Stimulated activated CD8-positive, alpha-beta memory T cell treated with anti-CD3 and anti-CD28 coated beads, Interleukin-2, amount 100 ng/mL, for 1 hour (primary cell): ENCODE results near the gene FATE1.

Experiments
- DNase-seq, 2 donors: peaks; one replicate each; pipeline ENCODE4 v3.0.0-alpha.2; 2020; ENCODE audit warnings: low read depth in 2 of 2

Gene FATE1

DNA sequence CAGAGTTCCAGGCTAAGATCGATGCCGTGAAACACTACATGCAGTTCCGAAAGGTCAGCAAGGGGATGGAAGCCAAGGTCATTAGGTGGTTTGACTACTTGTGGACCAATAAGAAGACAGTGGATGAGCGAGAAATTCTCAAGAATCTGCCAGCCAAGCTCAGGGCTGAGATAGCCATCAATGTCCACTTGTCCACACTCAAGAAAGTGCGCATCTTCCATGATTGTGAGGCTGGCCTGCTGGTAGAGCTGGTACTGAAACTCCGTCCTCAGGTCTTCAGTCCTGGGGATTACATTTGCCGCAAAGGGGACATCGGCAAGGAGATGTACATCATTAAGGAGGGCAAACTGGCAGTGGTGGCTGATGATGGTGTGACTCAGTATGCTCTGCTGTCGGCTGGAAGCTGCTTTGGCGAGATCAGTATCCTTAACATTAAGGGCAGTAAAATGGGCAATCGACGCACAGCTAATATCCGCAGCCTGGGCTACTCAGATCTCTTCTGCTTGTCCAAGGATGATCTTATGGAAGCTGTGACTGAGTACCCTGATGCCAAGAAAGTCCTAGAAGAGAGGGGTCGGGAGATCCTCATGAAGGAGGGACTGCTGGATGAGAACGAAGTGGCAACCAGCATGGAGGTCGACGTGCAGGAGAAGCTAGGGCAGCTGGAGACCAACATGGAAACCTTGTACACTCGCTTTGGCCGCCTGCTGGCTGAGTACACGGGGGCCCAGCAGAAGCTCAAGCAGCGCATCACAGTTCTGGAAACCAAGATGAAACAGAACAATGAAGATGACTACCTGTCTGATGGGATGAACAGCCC lies 28.0 kb downstream of the FATE1 start:
- DNase-seq = no peak

DNA sequence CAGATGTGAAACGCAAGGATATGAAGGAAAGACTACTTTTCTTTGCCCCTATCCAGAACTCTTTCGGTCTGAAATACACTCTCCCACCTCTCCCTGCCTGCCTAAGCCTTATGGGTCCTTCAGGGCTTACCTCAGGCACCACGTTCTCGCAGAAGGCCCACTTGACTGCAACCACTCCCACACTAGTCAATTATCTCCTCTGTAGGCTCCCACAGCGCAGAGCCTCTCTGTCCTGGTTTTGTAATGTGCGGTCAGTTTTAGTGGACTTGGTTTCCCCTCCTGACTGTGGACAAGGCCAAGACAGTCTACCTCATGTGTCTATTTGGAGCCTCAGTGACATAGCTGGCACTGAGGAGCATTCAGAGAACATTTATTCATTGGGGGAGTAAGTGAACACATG lies 29.8 kb downstream of the FATE1 start:
- DNase-seq = no peak

DNA sequence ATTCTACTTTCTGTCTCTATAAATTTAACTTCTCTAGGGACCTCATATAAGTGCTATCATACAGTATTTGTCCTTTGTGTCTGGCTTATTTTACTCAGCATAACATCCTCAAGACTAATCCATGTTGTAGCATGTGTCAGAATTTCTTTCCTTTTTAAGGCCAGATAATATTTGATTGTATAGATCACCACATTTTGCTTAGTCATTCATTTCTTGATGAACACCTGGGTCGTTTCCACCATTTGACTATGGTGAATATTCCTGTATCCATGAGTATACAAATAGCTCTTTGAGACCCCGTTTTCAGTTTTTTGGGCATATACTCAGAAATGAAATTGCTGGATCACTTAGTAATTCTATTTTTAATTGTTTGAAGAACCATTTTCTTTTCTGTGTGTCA lies 30.7 kb downstream of the FATE1 start:
- DNase-seq = no peak

DNA sequence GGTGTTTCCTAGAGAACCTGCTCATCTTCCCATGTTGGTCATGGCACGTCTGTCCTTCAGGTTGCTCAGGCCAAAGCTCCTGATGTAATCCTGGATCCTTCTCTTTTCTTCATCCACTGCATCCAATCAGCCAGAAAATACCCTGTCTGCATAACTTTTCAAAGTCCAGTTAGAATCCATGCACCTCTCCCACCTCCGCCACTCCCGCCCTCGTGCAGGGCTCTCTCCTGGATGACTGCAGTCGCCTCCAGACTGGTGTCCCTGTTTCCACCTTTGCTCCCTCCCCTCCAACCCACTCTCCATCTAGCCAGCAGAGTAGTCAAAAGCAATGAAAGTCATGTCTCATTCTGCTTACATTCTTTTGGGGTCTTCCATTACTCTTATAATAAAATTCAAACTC lies 34.7 kb downstream of the FATE1 start:
- no peak for DNase-seq

DNA sequence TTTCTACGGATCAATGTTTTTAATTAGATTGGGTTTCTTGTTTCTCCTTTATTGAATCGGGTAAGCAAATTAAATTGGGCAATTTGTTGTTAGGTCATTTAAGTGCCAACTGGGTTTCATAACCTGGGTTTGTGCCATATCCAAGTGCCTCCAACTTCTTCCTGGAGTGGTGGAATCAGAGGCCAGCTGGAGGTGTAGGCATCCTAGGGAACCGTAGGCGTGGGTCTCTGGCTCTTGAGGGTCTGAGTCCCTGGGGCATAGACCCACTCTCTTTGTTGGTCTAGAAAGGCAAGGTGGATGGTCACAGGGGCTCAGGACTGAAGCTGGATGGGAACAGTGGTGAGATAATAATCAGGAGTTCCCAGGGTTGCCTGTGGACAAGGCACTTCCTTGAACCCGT lies 37.0 kb downstream of the FATE1 start:
- no peak for DNase-seq

DNA sequence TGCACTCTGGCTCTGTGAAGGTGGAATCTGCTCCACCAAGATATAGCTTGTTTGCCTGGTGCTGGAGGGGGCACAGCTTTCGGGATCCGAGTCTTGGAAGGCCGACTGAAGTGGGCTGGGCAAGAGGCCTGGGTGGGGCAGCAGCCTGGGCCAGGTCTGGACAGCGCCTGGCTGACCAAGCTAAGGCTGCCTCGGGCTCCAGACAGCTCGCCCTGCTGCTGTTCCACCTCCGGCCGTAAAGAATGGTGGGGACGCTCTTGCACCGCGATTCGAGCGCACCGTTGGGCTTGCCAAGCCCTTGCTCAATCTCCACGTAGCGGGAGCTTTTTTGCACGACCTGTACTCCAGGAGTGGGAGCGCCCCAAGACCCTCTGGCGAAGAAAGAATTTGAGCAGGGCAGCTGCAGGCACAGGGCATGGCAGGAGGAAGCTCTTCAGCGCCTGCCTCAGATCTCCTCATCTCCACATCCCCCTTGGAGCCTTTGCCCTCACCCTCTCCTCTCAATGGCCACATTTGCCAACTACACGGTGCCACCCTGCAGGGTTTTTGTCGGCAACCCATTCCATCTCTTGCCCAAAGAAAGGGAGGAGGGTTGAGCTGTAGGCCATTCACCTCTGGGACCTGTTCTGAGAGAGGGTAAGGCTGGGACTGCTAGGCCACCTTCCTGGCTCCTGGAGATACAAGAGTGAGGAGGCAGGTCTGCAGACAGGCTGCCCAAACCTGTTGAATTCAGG lies 37.6 kb downstream of the FATE1 start:
- DNase-seq = no peak

DNA sequence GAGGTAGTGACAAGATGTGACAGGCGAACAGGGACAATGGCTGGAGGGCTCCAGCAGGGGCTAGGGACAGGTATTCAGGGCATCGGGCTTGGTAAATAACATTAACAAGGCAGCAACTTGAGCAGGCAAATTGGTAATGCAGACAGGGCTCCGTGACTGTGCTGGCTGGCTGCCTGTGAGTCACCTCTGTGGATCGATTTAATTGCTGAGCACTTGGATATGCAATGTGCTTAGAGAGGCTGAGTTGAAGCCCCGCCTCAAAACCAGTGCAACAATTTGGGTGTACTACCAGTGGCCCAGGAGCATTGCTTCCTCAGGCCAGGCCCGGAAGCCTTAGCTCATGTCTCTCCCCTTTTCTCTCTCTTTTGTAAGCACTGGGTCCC lies 38.2 kb downstream of the FATE1 start:
- no peak for DNase-seq

DNA sequence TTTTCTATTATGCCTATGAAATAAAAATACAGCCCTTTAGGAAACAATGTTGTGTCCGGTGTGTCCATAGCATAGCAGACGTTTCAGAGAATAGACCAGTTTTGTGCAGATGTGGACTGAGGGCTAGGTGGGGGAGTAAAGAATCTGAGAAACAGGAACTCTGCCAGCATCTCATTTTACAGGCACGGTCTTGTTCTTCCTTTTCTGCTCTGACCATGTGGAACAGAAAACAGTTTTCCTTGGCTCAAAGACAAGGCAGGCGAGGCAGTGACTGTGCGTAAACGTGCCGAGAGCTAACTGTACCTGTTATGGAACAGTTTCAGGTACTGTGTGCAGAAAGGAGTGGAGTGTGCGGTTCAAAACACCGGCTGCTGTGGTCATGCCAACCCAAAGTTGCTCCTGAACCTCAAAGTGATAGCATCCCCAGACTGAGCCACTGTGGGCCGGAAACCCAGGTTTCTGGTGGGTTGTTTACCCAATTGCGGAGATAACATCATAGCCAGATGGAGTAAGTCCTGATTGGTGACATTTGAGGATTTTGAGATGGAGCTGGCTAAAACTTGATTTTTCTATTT lies 38.9 kb downstream of the FATE1 start:
- DNase-seq = no peak

DNA sequence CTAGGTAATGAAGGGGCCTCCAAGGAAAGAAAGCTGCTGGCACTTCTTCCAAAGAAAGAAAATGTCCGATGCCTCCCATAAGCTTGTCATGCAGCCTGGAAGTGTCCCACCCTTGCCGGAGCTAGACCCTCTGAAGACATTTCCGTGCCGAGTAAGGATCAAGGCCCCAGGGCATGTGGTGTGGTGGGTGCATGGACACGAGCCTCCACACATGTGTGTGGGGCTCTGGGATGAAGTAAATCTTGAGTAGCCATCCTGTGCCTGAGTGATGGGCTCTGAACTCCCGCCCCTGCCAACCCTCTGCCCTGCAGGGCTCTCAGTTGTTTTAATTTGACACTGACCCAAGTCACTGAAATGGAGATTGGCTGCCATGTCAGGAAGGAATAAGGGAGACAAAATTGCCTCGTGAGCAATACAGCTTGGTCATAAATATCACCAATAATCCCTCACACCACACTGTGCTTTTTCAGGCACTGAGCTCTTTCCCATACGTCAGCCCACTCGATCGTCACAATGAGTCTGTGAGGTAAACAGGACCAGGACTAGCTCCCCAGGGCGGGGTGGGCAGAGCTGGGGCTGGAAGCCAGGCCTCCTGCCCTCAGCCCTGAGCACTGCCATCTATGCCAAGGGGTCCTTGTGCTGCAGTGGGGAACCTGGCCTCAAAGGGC lies 43.3 kb downstream of the FATE1 start:
- DNase-seq = no peak

DNA sequence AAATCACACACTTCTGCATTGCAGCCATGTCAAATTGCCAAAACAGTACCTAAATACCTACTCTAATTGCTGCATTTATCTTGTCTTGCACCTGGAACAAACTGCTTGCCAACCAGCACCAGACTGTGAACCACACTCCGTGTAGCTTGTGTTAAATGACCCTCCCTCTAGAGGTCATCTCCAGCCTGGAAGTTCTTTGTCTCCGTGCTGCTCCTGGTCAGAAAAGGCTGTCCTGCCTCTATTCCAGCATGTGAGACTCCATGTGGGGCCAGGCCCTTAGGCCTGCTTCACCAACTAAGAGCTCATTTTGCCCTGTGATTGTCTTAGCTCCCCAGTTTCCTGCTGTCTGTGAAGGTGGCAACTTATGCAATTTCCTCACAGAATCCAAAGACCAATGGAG lies 47.0 kb downstream of the FATE1 start:
- DNase-seq = no peak

DNA sequence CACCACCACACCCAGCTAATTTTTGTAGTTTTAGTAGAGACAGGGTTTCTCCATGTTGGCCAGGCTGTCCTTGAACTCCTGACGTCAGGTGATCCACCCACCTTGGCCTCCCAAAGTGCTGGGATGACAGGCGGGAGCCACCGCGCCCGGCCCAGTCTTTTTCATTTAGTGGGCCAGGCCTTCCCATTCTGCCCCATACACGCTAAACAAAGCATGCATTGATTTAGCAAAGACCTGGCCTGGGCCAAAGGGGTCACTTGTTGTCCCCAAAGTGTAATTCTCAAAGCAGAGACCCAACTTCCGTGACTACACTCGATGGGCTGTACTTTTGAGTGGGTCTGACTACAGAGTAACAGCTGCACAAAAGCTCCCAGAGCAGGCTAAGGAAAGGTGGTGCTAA lies 47.9 kb downstream of the FATE1 start:
- no peak for DNase-seq

DNA sequence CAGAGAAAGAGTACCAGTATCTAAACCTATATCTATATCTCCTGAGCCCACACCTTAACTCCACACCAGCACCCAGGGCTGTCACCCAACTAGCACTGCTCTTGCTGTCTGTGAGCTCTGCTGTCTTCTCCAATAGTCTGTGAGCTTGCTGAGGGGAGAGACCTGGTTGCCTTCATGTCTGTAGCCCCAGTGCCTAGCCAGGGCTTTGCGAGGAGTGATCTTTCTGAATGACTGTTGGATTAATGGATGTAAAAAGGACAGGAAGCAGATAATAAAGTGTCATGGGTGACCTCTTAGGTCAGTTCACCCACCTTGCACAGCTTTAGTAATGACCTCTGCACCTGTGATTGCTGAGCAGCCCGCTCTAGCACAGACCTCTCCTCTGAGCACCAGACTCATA lies 49.2 kb downstream of the FATE1 start:
- DNase-seq = no peak

DNA sequence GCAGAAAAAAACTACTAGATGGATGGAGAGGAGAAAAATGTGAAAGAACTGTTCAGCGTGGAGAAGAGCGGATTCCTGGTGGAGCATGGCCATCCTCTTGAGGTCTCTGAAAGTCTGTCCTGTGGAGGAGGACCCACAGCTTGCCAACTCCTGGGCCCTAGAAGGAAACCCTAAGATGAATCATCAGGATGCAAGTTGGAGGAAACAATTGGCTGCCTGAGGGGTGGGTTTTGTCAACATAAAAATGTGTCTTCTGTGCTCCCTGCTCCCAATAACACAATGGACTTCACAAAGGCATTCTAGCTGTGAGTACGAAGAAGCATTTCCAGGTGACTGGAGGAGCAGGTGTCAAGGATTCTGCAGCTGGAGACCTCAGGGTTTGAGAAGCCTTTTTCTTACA lies 55.9 kb downstream of the FATE1 start:
- DNase-seq = no peak
